ENCODE data around the gene TNIK.
A peak's percentile ranks its signal among the peaks of the same experiment; 100 is the strongest.

TNIK gene

DNA sequence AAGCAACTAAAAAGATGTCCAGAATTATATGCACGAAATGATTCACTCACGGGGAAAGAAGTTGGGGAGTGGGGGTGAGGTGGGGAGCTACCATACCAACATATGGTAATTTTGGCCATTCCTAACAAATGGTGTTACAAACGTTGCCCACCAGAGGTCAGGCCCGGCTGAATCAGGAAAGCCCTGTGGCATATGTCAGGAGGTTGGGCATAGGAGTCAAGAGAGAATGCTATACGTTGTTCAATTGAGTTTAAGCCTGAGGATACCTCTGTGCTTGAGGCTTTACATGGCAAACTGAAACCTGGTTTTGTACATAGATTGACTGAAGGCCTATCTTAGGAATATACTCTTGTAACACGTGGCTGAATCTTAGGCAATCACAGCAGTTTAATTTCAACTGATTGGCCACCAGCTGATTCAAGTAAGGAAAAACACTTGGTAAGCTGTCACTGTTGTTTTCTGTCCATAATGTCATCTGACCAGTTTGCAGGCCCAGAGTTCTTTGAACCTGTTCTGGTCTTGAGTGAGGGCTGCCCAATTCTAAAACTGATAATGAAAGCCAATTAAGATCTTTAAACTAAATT is 410.3 kb downstream of the TNIK start:
- Mint-ChIP-seq H3K9me3 (no peaks in the 10 kb centered on the region), H3K36me3 (ENCODE audit: low read depth) (no peaks in the 10 kb centered on the region)
- peak; percentile 45 for DNase-seq

DNA sequence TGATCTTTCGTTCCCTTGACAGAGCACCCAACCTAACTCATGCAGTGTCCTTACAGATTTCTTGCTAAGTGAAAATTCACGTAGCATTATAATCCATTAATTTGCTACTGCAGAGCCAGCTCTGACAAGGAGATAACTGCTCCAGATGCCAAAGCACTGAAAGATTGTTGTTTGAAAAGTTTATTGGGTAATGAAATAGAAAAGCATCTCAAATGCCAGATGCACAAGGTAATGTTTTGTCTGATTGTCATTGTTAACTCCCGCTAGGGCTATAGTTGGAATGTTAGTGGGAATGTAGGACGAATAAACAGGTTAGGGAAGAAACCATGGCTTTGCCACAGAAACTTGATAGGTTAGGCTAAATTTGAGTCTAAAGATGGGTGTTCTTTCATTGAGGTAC is 413.4 kb downstream of the TNIK start:
- Mint-ChIP-seq H3K27ac (no peak overlapping the region), H3K4me3 (no peak overlapping the region), H3K4me1 (no peaks in the 10 kb centered on the region), H3K36me3 (ENCODE audit: low read depth) (no peaks in the 10 kb centered on the region), H3K9me3 (no peaks in the 10 kb centered on the region), H3K27me3 (peaks cover 22% of the 10 kb centered on the region)
- no peak for ATAC-seq
- no peak for DNase-seq

More for the DNA sequence above, 410.3 kb downstream of the TNIK start:
- no peak overlapping the region for H3K4me3 Mint-ChIP-seq
- peak; percentile 61 for ATAC-seq
- peaks cover 15% of the 10 kb centered on the region for H3K27me3 Mint-ChIP-seq
- H3K4me1 Mint-ChIP-seq = no peaks in the 10 kb centered on the region
- H3K27ac Mint-ChIP-seq = no peak overlapping the region

DNA sequence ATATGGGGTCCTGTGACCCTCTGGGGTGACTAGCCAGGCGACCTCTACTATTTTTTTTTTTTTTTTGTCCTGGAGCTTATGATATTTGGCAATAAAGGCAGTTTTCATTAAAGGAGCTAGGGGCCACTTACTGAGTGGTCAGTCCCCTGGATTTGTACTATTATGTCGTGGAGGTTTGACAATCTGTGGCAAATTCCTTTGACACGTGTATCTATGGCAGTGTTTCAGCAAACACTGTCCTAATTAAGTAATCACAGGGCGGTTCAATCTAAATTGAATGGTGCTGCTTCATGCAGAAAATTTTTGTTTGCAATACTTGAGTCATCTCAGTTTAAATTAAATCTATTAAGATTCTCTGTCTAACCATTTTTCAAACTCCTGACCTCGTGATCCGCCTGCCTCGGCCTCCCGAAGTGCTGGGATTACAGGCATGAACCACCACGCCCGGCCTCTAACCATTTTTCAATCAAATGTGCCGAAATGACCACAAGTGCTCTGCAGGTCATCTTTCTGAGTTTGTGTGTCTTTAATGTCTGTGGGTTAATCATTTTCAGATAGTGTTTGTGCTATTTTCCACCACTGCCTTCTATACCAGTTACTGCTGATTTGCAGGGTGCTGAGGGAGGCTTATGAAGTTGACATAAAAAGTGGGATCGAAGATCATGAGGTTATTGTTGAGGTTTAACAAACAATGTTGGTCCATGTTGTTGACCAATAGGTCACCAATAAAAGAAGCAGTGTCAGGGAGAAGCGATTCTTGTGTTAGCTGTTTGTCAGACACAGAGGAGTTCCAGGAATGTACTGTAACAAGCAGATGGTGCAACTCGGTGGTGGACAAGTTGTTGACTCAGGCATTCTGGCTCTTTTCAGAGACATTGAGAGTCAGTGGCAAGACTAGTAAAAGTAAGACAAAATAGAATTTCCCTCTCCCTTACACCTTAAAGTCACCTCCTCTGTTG is 415.1 kb downstream of the TNIK start:
- ATAC-seq (no peak), DNase-seq (no peak)
- Mint-ChIP-seq H3K4me3 (no peak overlapping the region), H3K9me3 (no peaks in the 10 kb centered on the region), H3K27ac (no peak overlapping the region), H3K27me3 (peaks cover 23% of the 10 kb centered on the region), H3K36me3 (ENCODE audit: low read depth) (no peaks in the 10 kb centered on the region), H3K4me1 (no peaks in the 10 kb centered on the region)

DNA sequence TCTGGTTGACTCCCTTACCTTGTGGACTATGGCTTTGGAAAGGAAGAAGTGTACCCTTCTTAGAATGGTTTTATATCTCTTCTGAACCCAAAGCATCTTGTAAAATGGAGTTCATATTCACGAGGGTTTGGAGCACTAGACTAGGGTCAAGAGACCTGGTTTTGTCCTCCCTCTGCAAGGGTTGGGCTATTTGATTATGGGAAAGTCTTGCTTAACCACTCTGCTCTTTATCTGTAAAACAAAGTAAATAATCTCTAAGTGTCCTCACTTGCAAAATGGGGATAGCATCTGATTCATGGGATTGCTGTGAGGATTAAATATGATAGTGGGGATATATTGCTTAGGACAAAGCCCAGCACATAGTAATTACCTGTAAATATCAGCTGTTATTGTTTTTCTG is 415.8 kb downstream of the TNIK start:
- no peak overlapping the region for H3K27ac Mint-ChIP-seq
- H3K4me3 Mint-ChIP-seq = no peak overlapping the region
- no peaks in the 10 kb centered on the region for H3K9me3 Mint-ChIP-seq
- no peaks in the 10 kb centered on the region for H3K4me1 Mint-ChIP-seq
- no peaks in the 10 kb centered on the region for H3K36me3 Mint-ChIP-seq (ENCODE audit: low read depth)
- ATAC-seq (no peak), DNase-seq (no peak)
- peaks cover 23% of the 10 kb centered on the region for H3K27me3 Mint-ChIP-seq

DNA sequence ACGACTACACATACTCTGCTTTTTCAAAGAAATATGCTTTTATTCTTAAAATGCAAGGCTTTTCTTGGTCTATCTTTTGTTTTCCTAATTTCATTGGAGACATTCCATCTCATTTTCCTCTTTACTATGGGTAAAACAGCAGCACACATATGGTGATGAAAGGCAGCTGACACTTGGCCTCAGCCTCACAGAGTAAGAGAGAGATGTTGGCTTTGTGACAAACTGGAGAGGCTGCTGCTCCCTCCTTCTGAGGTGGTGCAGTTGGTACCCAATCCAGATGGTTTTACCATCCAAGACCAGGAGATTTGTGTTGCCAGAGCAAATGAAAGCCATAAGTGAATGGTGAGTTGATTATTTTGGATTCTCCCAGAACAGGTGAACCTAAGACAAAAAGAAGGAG is 420.5 kb downstream of the TNIK start:
- ATAC-seq (no peak), DNase-seq (no peak)
- Mint-ChIP-seq H3K27ac (no peak overlapping the region), H3K27me3 (peaks cover 28% of the 10 kb centered on the region), H3K4me1 (no peaks in the 10 kb centered on the region), H3K36me3 (ENCODE audit: low read depth) (no peaks in the 10 kb centered on the region), H3K4me3 (no peak overlapping the region), H3K9me3 (no peaks in the 10 kb centered on the region)

DNA sequence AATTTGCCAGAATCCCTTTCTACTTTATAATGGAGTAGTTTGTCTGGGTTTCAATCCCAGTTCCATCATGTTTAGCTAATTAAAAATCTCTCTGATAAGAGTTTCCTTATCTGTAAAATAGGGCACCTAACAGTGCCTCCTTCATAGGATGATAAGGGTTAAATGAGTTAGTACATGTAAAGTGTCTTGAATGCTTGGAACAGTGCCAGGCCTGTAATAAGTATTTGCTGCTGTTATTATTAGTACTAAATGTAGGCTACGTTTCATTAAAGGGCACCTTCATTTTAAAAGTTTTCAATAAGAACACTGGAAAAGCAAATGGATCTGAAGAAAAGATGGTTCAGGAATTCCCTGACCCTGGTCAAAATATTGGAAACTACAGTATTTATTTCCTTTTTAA is 421.9 kb downstream of the TNIK start:
- no peaks in the 10 kb centered on the region for H3K4me1 Mint-ChIP-seq
- ATAC-seq (no peak), DNase-seq (no peak)
- no peak overlapping the region for H3K4me3 Mint-ChIP-seq
- H3K36me3 Mint-ChIP-seq (ENCODE audit: low read depth) = no peaks in the 10 kb centered on the region
- peaks cover 36% of the 10 kb centered on the region for H3K27me3 Mint-ChIP-seq
- H3K9me3 Mint-ChIP-seq = no peaks in the 10 kb centered on the region
- H3K27ac Mint-ChIP-seq = no peak overlapping the region

DNA sequence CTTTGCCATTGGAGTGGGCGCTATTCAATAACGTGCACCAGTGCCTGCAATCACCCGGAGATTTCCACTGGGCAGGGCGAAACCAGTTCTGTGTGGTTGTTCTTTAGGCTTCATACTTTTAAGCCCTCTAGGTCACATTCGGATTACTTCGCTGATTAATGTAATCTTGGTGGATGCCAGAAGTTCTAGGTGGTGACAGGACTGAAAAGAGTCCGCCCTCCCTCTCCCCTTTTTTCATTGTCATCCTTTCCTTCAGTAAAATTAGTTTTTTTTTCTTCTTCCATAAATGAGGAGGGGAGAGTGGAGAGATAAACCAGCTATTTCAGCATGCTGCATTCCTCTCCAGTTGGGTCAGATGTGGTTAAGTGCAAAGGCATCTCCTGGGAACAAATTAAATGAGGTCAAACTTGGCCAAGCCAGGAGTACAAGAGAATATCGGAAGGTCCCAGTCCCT is 431.4 kb downstream of the TNIK start:
- no peak for DNase-seq
- no peak for ATAC-seq
- no peaks in the 10 kb centered on the region for H3K9me3 Mint-ChIP-seq
- H3K36me3 Mint-ChIP-seq (ENCODE audit: low read depth) = no peaks in the 10 kb centered on the region
- H3K4me3 Mint-ChIP-seq = no peak overlapping the region
- no peaks in the 10 kb centered on the region for H3K4me1 Mint-ChIP-seq
- no peak overlapping the region for H3K27ac Mint-ChIP-seq
- peaks cover 26% of the 10 kb centered on the region for H3K27me3 Mint-ChIP-seq

DNA sequence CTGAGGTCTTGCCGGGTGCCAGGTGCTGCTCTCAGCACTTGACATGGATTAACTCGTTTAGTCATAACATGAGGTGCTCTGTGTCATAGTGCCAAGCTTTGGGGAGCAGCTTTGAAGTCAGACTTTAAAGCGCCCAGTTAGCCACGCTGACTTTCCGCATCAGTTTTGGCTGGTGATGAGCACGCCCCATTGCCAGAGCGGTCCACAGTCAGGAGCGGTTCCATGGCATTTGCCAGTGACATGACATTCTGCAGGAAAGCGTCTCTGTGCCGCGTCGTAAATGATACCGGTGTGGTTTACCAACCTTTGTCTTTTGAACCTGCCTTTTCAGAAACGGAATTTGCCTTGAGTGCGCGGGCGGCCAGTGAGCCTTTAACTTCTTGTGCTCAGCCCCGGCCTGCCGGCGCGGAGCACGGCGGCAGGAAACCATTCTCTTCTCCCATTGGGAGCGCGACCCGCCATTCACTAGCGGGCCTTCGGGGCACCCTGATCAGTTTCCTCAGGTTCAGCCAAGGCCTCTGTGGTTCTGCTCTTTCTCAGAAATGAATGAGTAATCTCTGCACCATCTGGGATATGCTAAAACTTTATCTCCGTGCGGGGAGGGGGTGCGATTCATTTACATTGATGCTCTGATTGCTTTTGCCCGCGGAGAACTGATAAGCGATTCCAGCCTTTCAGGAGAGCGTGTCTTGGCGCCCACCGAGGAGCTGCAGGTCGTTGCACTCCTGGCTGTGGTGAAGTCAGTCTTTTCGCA is 432.0 kb downstream of the TNIK start:
- ATAC-seq (peak; percentile 89), DNase-seq (peak; percentile 69)
- H3K36me3 Mint-ChIP-seq (ENCODE audit: low read depth) = no peaks in the 10 kb centered on the region
- no peaks in the 10 kb centered on the region for H3K4me1 Mint-ChIP-seq
- H3K9me3 Mint-ChIP-seq = no peaks in the 10 kb centered on the region
- no peak overlapping the region for H3K4me3 Mint-ChIP-seq
- peaks cover 22% of the 10 kb centered on the region for H3K27me3 Mint-ChIP-seq
- no peak overlapping the region for H3K27ac Mint-ChIP-seq

DNA sequence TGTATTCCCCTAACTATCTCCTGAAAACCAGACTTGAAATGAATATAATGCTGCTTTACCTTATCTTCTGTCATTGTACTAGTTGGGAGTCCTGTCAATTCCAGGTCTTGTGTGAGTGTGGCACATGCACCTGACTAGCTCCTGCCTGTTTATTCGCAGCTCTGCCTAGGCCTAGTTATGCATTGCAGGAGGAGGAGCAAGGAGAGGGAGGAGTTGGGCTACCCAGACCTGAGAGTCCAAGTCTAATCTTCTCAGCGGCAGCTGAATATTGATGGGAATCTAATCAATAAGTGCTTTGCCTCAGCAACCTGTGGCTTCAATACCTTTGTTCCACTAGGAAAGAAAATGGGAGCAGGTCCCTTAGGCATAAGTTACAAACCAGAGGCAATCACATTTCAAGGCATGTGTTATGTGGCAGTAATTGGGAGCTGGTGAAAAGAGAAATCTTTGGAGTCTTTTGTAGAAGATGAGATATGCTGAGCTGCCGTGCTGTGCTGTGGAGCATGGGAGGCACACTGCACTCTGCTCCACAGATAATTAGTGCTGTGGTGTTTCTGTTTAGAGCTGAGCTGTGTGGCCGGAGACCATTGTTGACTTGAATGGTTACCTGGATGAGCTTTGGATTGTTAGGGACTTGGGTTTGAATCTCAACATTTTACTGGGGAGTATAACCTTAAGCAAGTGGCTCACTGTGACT is 433.5 kb downstream of the TNIK start, which contains the start of gene SLC2A2:
Gene SLC2A2 (minus strand): TSS at position 124 of the 697 bp plus-strand sequence. CDS start 50 bp downstream, at position 74.
- Mint-ChIP-seq H3K27ac (no peak within 1 kb of the TSS), H3K27me3 (peaks cover 29% of the 10 kb centered on the region), H3K4me3 (no peak within 1 kb of the TSS), H3K4me1 (no peaks in the 10 kb centered on the region), H3K36me3 (ENCODE audit: low read depth) (no peaks in the 10 kb centered on the region), H3K9me3 (no peaks in the 10 kb centered on the region)
- ATAC-seq = no peak
- DNase-seq = no peak

DNA sequence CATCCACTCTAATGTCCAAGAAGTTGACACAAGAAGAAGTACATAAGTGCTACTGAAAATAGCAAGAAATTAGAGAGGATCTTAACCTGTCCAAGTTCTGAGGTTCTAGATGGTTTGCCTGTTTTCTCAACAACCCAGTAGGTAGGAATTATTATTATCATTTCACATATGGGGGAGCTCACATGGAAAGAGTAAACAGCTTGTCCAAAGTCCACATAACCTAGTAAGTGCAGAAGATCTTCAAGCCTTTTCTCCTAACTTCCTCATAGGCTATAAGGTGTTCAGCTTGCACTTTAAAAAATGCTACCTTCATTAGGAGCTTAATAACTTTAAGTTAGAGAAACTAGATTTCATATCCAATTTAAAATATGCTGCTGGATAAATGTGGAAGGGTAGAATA is 436.6 kb downstream of the TNIK start:
- no peak overlapping the region for H3K27ac Mint-ChIP-seq
- ATAC-seq (no peak), DNase-seq (no peak)
- H3K27me3 Mint-ChIP-seq = peaks cover 30% of the 10 kb centered on the region
- no peaks in the 10 kb centered on the region for H3K9me3 Mint-ChIP-seq
- no peaks in the 10 kb centered on the region for H3K4me1 Mint-ChIP-seq
- H3K36me3 Mint-ChIP-seq (ENCODE audit: low read depth) = no peaks in the 10 kb centered on the region
- H3K4me3 Mint-ChIP-seq = no peak overlapping the region

DNA sequence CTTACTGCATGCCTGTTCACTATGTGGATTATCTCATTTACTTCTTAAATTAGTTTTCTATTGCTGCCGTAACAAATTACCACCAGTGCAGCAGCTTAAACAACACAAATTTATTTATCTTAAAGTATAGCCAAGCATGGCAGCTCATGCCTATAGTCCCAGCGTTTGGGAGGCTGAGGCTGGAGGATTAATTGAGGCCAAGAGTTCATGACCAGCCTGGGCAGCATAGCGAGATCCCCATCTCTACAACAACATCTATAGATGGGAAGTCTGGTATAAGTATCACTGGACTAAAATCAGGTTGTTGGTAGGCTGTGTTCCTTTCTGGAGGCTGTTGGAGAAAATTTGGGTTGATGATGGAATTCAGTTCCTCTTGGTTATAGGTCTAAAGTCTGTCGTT is 438.8 kb downstream of the TNIK start:
- Mint-ChIP-seq H3K27ac (no peak overlapping the region), H3K36me3 (ENCODE audit: low read depth) (no peaks in the 10 kb centered on the region), H3K9me3 (no peaks in the 10 kb centered on the region), H3K27me3 (peaks cover 20% of the 10 kb centered on the region), H3K4me1 (no peaks in the 10 kb centered on the region), H3K4me3 (no peak overlapping the region)
- DNase-seq (no peak), ATAC-seq (no peak)

DNA sequence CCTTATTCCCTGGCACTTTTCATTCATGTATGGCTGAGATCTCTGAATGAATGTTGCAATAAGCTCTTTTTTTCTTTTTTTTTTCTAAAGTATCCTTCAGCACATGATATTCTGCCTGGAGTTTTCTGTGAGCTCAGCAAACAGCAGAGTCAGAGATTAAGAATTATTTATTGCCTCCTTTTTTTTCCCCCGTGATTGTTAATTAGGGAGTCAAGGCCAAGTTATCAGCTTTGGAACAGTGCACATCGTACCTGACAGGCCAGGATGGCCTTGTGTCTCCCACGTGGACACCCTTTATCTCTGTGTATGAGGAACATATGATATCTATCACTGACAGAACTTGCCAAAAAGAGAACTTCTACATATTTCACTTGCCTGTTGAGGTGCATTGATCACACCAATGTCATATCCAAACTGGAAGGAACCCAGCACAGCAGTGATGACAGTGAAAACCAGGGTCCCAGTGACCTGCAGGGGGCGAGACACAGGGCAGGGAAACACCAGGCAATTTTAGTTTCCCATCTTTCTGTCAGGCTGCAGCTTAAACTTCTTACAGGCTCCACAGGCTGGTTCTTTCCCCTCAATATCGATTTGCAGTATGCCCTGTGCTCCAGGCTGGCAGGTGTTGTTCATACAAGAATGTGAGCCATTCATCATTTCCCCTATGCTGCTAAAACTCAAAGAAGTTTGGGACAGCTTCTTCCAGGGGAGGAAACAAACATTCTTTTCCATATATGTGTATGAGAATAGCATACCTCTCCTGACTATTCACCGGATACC is 441.9 kb downstream of the TNIK start:
- no peaks in the 10 kb centered on the region for H3K9me3 Mint-ChIP-seq
- no peaks in the 10 kb centered on the region for H3K36me3 Mint-ChIP-seq (ENCODE audit: low read depth)
- no peak overlapping the region for H3K27ac Mint-ChIP-seq
- no peak overlapping the region for H3K4me3 Mint-ChIP-seq
- DNase-seq = no peak
- peaks cover 10% of the 10 kb centered on the region for H3K27me3 Mint-ChIP-seq
- ATAC-seq = no peak
- H3K4me1 Mint-ChIP-seq = no peaks in the 10 kb centered on the region

DNA sequence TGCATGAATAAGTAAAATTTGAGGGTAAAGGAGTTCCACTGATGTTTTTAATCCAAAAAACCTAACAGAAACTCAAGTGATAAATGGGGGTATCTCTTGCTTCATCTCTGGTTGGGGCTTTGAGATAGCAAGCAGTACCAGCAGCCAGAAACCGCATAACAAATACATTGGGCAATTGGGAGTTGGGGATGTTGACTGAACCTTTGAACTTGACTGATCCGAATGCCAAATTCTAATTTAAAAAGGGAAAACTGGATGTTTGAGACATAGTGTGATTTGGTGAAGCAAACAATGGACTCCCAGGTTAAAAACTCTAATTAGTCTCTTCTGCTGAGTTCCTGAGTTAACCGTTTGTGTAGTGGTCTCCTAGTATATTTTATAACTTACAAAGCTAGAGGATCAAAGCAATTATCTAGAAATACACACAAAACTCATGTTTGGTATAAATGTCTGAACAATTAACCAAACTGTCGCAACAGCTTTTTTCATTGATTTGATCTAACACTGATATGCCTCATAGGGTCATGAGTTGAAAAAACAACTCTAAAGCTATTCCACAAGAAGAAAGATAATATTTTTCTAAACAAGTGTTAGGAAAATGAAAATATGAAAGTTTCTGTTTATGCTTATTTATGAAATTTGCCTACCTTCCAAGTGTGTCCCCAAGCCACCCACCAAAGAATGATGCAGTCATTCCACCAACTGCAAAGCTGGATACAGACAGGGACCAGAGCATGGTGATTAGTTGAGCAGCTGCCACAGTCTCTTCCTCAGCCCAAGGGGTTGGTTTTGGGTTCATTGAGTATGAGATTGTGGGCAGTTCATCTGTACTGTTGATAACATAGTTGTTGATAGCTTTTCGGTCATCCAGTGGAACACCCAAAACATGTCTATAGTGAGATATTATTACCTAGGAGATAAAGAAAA is 446.1 kb downstream of the TNIK start:
- Mint-ChIP-seq H3K27me3 (peaks cover 4% of the 10 kb centered on the region), H3K4me1 (no peaks in the 10 kb centered on the region), H3K9me3 (no peaks in the 10 kb centered on the region), H3K4me3 (no peak overlapping the region), H3K27ac (no peak overlapping the region), H3K36me3 (ENCODE audit: low read depth) (no peaks in the 10 kb centered on the region)
- ATAC-seq = no peak
- DNase-seq = no peak
